ENCODE results near the gene TBX1.

The TBX1 gene

GRCh38 chr22:19737846-19738663 is 22.5 kb upstream of the TBX1 start:
- no peak for TF ChIP-seq ZFX (IDR thresholded peaks at IDR 0.05; ENCODE audit: borderline replicate concordance)
- TF ChIP-seq, protein P1, sequence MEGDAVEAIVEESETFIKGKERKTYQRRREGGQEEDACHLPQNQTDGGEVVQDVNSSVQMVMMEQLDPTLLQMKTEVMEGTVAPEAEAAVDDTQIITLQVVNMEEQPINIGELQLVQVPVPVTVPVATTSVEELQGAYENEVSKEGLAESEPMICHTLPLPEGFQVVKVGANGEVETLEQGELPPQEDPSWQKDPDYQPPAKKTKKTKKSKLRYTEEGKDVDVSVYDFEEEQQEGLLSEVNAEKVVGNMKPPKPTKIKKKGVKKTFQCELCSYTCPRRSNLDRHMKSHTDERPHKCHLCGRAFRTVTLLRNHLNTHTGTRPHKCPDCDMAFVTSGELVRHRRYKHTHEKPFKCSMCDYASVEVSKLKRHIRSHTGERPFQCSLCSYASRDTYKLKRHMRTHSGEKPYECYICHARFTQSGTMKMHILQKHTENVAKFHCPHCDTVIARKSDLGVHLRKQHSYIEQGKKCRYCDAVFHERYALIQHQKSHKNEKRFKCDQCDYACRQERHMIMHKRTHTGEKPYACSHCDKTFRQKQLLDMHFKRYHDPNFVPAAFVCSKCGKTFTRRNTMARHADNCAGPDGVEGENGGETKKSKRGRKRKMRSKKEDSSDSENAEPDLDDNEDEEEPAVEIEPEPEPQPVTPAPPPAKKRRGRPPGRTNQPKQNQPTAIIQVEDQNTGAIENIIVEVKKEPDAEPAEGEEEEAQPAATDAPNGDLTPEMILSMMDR (IDR thresholded peaks at IDR 0.05) = no peak
- H3K27ac ChIP-seq = no peak overlapping the region

DNA sequence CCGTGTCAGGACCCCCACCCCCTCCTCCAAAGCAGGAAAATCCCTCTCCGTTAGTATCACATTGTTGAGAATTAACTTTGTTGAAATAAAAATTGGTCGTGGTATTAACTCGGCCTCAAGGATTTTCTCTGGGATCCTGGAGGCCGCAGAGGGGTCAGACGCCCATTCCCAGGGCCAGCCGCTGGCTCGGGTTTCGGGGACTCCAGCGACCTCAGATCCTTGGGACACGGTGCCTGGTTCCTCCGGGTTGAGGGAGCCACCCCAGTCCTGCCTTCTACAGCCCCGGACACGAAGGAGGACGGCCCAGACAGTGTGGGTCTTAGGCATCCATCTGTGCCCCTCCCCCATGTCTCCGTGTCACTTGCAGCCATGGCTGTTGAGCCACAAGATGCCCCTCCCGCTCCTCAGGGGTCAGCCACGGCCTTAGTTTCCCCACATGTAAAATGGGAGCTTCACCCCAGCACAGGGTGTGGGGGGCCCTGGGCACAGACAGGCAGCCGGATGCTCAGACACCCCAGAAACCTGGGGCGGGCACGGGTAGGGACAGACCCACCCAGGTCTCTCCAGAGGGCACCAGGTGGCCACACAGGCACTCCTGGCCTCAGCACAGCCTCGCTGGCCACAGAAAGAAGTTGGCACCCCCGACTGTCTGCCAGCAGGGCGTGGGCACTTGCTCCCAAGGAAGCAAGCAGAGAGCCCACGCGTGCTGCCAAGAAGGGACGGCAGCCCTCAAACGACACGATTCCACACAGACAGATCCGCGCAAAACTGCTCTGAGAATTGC is 21.7 kb upstream of the TBX1 start:
- no peak for TF ChIP-seq ZFX (IDR thresholded peaks at IDR 0.05; ENCODE audit: borderline replicate concordance)
- TF ChIP-seq, protein P1 (IDR thresholded peaks at IDR 0.05) = no peak
- H3K27ac ChIP-seq = no peak overlapping the region

DNA sequence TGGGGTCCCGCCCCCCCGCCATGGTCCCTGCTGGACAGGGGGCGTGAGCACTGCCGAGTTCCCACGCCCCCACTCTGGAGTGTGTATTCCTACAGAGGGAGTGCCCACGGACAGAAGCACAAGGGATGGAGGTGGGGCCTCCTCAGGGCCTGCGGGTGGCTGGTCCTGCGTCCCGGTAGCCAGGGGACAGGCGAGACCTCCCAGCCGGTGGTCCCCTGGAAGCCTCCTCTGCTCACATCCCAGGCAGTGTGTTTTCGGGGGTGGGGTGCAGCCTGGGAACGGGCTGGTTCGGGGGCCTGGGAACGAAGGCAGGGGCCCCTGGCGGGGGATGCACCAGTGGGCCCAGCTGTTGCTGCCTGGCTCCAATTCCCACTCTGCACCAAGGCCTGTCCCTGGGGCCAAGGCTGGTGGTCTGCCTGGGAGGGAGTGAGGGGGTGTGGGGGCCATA is 21.1 kb upstream of the TBX1 start:
- TF ChIP-seq ZFX (IDR thresholded peaks at IDR 0.05; ENCODE audit: borderline replicate concordance) = no peak
- TF ChIP-seq, protein P1 (IDR thresholded peaks at IDR 0.05) = no peak
- no peak overlapping the region for H3K27ac ChIP-seq

GRCh38 chr22:19739911-19740449 is 20.6 kb upstream of the TBX1 start:
- H3K27ac ChIP-seq = no peak overlapping the region
- no peak for TF ChIP-seq ZFX (IDR thresholded peaks at IDR 0.05; ENCODE audit: borderline replicate concordance)
- TF ChIP-seq, protein P1 (IDR thresholded peaks at IDR 0.05) = no peak

GRCh38 chr22:19740586-19740985 is 20.0 kb upstream of the TBX1 start:
- TF ChIP-seq, protein P1 (IDR thresholded peaks at IDR 0.05) = no peak
- TF ChIP-seq ZFX (IDR thresholded peaks at IDR 0.05; ENCODE audit: borderline replicate concordance) = no peak
- no peak overlapping the region for H3K27ac ChIP-seq

DNA sequence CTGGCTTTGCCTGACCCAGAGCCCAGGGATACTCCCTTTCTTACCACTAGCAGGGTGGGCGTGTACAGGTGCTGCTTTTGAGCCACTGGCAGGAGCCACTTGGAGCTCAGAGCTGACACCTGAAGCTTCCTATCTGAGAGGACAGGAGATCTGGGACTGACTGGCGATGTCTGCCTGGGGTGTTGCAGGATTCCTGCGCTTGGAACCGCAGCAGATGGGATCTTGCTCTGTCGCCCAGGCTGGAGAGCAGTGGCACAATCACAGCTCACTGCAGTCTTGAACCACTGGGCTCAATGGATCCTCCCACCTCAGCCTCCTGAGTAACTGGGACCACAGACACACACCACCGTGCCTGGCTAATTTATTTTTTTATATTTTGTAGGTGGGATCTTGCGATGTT is 19.5 kb upstream of the TBX1 start:
- H3K27ac ChIP-seq = no peak overlapping the region
- TF ChIP-seq ZFX (IDR thresholded peaks at IDR 0.05; ENCODE audit: borderline replicate concordance) = no peak
- TF ChIP-seq, protein P1 (IDR thresholded peaks at IDR 0.05) = no peak

Measured in 22Rv1 (cell line).